Measurements from ENCODE around the gene GNB1L. TPM values are rescaled to one million over a fixed set of nuclear protein-coding genes. Genes with fewer than 3 reads are reported as not detected.

Gene GNB1L
- total RNA-seq, 1 experiment from 2014 or later, result 12.2 TPM

DNA sequence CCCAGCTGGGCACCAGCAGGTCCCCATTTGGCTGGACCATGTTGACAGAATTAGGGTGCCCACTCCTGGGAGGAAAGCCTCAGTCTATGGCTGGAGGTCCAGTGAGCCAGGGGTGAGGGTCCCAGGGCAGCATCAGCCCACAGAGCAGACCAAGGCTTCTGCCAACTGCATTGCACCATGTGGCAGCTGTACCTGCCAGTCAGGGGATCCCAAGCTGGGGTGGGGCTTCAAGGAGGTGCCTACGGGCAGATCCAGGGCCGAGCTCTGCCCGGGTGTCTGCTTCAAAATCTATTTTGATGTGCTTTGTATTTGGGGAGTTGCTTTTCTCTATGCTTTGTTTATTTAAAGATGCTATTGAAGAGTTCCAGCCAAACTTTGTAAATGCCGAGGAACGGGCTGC lies 120.9 kb downstream of the GNB1L start:
- CTCF ChIA-PET, result no interaction called here
- POLR2A ChIA-PET, result no interaction called here
- no peaks in the 10 kb centered on the region; the same call in 1 of the 2 replicates for H3K4me1 ChIP-seq (ENCODE audit: control insufficient read depth, insufficient read depth, low read length)
- ATAC-seq, result no peak
- H3K9me3 ChIP-seq (ENCODE audit: control insufficient read depth, insufficient read depth, low read depth, low read length), result no peaks in the 10 kb centered on the region
- in situ Hi-C loops (cut with HindIII; ENCODE audit: low pct_unique_long_range_greater_than_20kb, low sequenced_read_pairs) (no loop called here), intact Hi-C loops (cut with micrococcal nuclease; ENCODE audit: unreplicated experiment) (no loop called here)
- H3K27ac ChIP-seq (ENCODE audit: low read length), result no peak overlapping the region
- no peak overlapping the region for H3K4me3 ChIP-seq (ENCODE audit: low read depth in 2 of 2, low read length in 2 of 2)
- H3K36me3 ChIP-seq (ENCODE audit: control insufficient read depth, insufficient read depth, low read length), result no peaks in the 10 kb centered on the region
- no TSS peak for BruUV-seq (replicated peaks)
- no peak for DNase-seq (ENCODE audit: low read depth, low spot score)
- no peaks in the 10 kb centered on the region for H3K27me3 ChIP-seq (ENCODE audit: control insufficient read depth, insufficient read depth, low read length)
- TF ChIP-seq, protein P1, sequence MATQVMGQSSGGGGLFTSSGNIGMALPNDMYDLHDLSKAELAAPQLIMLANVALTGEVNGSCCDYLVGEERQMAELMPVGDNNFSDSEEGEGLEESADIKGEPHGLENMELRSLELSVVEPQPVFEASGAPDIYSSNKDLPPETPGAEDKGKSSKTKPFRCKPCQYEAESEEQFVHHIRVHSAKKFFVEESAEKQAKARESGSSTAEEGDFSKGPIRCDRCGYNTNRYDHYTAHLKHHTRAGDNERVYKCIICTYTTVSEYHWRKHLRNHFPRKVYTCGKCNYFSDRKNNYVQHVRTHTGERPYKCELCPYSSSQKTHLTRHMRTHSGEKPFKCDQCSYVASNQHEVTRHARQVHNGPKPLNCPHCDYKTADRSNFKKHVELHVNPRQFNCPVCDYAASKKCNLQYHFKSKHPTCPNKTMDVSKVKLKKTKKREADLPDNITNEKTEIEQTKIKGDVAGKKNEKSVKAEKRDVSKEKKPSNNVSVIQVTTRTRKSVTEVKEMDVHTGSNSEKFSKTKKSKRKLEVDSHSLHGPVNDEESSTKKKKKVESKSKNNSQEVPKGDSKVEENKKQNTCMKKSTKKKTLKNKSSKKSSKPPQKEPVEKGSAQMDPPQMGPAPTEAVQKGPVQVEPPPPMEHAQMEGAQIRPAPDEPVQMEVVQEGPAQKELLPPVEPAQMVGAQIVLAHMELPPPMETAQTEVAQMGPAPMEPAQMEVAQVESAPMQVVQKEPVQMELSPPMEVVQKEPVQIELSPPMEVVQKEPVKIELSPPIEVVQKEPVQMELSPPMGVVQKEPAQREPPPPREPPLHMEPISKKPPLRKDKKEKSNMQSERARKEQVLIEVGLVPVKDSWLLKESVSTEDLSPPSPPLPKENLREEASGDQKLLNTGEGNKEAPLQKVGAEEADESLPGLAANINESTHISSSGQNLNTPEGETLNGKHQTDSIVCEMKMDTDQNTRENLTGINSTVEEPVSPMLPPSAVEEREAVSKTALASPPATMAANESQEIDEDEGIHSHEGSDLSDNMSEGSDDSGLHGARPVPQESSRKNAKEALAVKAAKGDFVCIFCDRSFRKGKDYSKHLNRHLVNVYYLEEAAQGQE (IDR thresholded peaks at IDR 0.05; ENCODE audit: insufficient read depth in 1 of 2, low read depth in 2 of 2, low read length in 1 of 2), result no peak
- TF ChIP-seq POLR2AphosphoS5 (IDR thresholded peaks at IDR 0.05; ENCODE audit: low read depth, low read length), result no peak
- TF ChIP-seq, protein P2, sequence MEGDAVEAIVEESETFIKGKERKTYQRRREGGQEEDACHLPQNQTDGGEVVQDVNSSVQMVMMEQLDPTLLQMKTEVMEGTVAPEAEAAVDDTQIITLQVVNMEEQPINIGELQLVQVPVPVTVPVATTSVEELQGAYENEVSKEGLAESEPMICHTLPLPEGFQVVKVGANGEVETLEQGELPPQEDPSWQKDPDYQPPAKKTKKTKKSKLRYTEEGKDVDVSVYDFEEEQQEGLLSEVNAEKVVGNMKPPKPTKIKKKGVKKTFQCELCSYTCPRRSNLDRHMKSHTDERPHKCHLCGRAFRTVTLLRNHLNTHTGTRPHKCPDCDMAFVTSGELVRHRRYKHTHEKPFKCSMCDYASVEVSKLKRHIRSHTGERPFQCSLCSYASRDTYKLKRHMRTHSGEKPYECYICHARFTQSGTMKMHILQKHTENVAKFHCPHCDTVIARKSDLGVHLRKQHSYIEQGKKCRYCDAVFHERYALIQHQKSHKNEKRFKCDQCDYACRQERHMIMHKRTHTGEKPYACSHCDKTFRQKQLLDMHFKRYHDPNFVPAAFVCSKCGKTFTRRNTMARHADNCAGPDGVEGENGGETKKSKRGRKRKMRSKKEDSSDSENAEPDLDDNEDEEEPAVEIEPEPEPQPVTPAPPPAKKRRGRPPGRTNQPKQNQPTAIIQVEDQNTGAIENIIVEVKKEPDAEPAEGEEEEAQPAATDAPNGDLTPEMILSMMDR (IDR thresholded peaks at IDR 0.05), result no peak
- no peak for TF ChIP-seq TCF7L2 (IDR thresholded peaks at IDR 0.05; ENCODE audit: low read depth, low read length)
- TF ChIP-seq SIN3A (IDR thresholded peaks at IDR 0.05; ENCODE audit: borderline replicate concordance, insufficient read depth, low read depth, low read length), result no peak

Other genes with a start within 250 kb of the GNB1L start
- 17.2 TPM for gene SEPTIN5, start 140.4 kb downstream of the GNB1L start, total RNA-seq (2021; ENCODE audit: unreplicated experiment)
- gene GP1BB, start 131.3 kb downstream of the GNB1L start, total RNA-seq (2021; ENCODE audit: unreplicated experiment), result 3.6 TPM
- 91.7 TPM for gene TBX1, start 94.1 kb downstream of the GNB1L start, total RNA-seq (2021; ENCODE audit: unreplicated experiment)
- 26.7 TPM for gene RTL10, start within 50 bp of the GNB1L start, total RNA-seq (2021; ENCODE audit: unreplicated experiment)
- gene COMT, start 86.9 kb upstream of the GNB1L start, total RNA-seq (2021; ENCODE audit: unreplicated experiment), result 108 TPM
- 29.5 TPM for gene TXNRD2, start 86.9 kb upstream of the GNB1L start, total RNA-seq (2021; ENCODE audit: unreplicated experiment)
- 8.2 TPM for gene ARVCF, start 161.9 kb upstream of the GNB1L start, total RNA-seq (2021; ENCODE audit: unreplicated experiment)
- 32.2 TPM for gene TANGO2, start 166.2 kb upstream of the GNB1L start, total RNA-seq (2021; ENCODE audit: unreplicated experiment)
- 35.0 TPM for gene DGCR8, start 225.4 kb upstream of the GNB1L start, total RNA-seq (2021; ENCODE audit: unreplicated experiment)

Measured in Panc1 (cell line).